ENCODE results near the gene SLC2A4RG. TPM values are rescaled to one million over a fixed set of nuclear protein-coding genes. Genes with fewer than 3 reads are reported as not detected.
A peak's percentile ranks its signal among the peaks of the same experiment; 100 is the strongest.

Gene SLC2A4RG
- total RNA-seq, 1 donor from 2014 or later: 15.2 TPM

DNA sequence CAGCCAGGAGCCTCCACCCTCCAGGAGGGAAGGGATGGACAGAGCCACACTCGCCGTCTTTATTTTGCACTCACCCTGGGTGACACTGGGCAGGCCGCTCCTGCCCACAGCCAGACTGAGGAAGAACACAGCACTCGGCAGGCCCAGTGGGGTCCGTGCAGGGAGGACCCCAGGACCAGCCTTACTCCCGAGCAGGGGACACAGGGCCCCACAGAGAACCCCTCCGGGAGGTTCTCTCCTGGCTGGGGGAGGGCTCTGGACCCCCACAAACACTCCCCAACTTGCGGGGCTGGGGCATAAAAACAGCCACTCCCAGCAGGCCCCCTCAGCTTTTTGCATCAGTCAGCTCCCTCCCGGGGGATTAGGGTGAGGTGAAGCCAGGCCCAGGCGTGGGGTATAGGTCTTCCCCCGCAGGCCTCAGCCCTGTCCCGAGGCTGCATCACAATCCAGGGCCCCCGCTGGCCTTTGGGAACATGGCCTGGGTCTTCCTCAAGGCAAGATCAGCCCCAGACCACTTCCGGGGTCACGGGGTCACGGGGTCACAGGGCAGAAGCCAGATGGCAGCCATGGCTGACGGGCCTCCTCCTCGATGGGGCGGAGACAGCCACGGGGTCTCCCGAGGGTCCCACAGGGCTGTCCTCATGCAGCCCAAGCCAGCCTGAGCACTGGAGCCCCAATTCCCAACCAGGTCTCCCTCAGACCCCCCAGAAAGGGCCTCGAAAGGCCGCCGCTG is 39.9 kb upstream of the SLC2A4RG start:
- DNase-seq (ENCODE audit: low spot score): no peak

GRCh38 chr20:63700199-63701050 is 39.2 kb upstream of the SLC2A4RG start:
- DNase-seq (ENCODE audit: low spot score): no peak

DNA sequence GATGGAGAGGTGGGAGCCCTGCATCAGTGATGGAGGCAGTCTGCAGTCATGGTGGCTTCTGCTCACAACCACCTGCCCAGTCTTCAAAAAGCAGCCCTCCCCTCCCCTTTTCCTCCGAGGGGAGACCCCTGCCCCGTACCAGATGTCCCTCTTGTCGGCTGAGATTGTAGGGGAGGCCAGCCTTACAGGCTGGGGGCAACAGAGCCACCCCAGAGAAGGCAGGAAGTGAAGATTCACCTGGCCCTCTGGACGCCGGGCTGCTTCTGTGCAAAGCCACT is 38.6 kb upstream of the SLC2A4RG start:
- DNase-seq (ENCODE audit: low spot score): no peak

GRCh38 chr20:63701329-63702035 is 38.1 kb upstream of the SLC2A4RG start:
- no peak for DNase-seq (ENCODE audit: low spot score)

DNA sequence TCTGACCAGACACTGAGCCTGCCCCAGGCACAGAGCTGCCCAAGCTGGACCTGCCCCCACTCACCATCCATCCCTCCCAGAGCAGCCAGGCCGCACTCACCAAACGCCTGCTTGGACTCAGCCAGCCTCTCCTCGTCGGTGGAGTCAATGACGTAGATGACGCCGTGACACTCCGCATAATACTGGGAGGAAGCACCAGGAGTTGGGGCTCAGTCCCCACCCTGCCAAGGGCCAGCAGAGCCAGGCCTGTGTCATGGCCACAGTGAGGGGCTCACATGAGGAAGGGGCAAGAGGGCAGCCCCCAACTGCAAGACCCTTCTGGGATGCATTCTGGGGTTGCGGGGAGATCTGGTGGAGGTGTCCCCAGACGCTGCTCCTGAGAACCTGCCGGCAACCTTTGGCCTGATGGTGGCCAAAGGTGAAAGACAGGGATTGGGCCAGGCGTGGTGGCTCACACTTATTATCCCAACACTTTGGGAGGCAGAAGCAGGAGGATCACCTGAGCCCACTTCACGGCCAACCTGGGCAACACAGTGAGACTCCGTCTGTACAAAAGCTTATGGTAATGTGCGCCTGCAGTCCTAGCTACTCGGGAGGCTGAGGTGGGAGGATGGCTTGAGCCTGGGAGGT is 37.4 kb upstream of the SLC2A4RG start:
- no peak for DNase-seq (ENCODE audit: low spot score)

DNA sequence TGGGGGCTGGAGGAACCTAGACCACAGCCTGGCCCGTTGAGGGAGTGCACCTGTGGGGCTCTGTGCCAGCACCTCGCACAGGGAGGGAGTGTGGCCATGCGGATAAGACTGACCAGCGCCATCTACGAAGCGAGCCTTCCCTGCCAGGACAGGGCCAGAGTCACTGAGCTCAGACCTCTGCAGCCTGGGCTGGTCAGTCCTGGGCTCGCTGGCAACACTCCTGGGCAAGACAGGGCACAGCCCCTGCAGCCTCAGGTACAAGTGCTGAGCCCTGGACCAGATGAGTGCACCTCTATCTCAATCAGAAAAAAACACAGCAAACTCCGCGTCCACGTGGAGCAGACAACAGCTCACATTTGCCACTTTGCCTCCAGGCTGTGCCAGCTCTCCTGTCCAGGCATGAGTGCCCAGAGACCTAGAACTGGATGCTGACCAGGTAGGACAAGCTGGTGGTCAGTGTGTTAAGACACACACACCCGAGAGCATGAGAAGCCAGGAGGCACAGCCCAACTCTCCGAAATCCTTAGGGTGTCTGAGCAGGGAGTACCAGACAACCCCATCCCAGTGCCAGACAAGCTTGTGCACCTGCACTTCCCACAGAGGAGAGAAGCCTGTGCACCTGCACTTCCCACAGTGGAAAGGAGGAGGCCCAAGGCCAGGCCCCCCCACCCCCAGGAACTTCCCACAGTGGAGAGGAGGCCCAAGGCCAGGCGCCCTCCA is 36.7 kb upstream of the SLC2A4RG start:
- DNase-seq (ENCODE audit: low spot score): no peak

DNA sequence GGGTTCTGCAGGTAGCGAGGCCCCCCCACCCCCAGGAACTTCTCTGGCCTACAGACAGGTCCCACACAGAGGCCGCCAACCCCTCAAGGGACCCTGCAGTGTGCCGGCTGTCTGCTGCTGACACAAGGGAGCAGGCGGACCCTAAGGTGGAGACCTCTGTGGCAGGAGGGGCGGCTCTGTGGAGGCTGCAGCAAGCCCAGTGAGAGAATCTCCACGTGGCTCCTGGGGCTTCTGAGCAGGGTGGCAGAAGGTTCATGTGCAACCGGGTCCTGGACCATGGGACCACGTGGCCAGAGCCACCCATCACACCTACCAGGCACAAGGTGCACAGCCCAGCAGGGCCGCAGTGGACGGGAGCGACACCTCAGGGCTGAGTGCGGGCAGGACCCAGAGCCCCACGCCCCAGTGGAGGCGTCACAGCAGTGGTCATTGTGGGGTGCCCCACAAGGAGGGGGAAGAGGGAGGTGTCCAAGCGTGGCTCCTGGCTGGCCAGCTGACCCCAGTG is 36.1 kb upstream of the SLC2A4RG start:
- no peak for DNase-seq (ENCODE audit: low spot score)

GRCh38 chr20:63703976-63704748 is 35.4 kb upstream of the SLC2A4RG start:
- no peak for DNase-seq (ENCODE audit: low spot score)

GRCh38 chr20:63704749-63705117 is 34.8 kb upstream of the SLC2A4RG start:
- DNase-seq (ENCODE audit: low spot score): no peak

GRCh38 chr20:63705232-63706026 is 34.1 kb upstream of the SLC2A4RG start:
- DNase-seq (ENCODE audit: low spot score): no peak

DNA sequence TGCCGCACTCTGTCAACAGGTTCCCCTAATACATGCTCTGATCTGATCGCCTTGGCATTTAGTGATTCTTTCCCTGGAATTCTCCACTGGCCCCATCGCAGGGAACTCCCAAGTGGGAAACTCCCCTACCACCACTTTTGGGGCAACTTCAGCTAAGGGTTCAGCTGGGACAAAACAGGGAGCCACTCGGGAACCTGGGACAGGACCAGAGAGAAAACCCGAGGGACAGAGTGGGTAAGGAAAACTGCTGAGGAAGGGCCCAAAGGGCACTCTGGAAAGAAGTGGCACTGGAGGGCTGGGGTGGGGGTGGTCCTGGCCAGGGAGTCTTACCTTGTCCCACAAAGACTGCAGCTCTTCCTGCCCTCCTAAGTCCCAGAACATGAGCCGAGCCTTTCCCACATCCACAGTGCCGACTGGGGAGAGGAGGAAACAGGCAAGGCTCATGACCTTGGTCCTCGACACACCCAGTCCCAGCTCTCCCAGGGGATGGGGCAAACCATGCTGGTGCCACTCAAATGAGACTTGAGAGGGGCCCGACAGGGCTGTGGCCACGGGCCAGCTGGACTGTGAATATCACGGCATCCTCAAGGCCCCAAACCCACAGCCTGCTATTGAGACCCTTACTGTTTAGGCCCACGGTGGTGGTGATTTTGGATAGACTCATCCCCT is 33.4 kb upstream of the SLC2A4RG start:
- DNase-seq (ENCODE audit: low spot score): no peak

GRCh38 chr20:63706852-63707557 is 32.6 kb upstream of the SLC2A4RG start:
- no peak for DNase-seq (ENCODE audit: low spot score)

GRCh38 chr20:63707558-63708300 is 31.8 kb upstream of the SLC2A4RG start, which contains the start of the genes ARFRP1 and ZGPAT:
TSS of gene ARFRP1 (minus strand) at chr20:63707976. CDS start at chr20:63707091, 885 bp downstream.
TSS of gene ZGPAT (plus strand) at chr20:63708039. CDS start at chr20:63708581, 542 bp downstream.
- peak; percentile 90 for DNase-seq (ENCODE audit: low spot score)

GRCh38 chr20:63708301-63709148 is 31.1 kb upstream of the SLC2A4RG start:
- DNase-seq (ENCODE audit: low spot score): no peak

GRCh38 chr20:63709149-63709527 is 30.4 kb upstream of the SLC2A4RG start:
- DNase-seq (ENCODE audit: low spot score): no peak

- no peak for DNase-seq (ENCODE audit: low spot score)
These were observed 28.4 kb upstream of the SLC2A4RG start for GRCh38 chr20:63711085-63711645.

All from umbilical cord (tissue), 2 donors.